ENCODE data around the gene TMEM158.

DNA sequence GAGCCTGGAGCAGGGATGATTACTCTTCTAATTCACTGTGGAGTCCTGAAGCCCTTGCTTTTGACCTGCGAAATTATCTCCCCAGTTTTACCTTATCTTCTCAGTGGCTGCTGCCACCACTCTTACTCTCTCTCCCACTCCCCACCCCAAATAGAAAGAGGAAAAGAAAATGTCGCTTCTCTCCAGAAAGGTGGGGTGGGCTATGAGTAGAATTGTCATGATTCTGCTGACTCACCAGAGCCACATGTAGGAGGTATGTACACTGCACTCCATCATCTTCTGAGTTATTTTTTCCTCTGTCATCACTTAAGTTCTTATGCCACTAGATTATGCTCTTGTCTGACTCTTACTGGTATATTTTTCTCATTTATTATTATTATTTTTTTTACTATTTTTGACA, 43.9 kb upstream of the TMEM158 start:
- TF ChIP-seq POLR2A (IDR thresholded peaks at IDR 0.05; ENCODE audit: low read length) (no peak), GATA1 (IDR thresholded peaks at IDR 0.05; ENCODE audit: low read depth, low read length) (no peak)

Data from erythroblast (primary cell).